IPS DF 19.7 (cell line): ENCODE measurements around the gene IST1.
"Not testable (repeated sequence)": the region's sequence is repeated elsewhere in the genome, so short reads cannot be mapped to it uniquely, and the experiment has no call there.

Experiments
- DNase-seq: peaks from one replicate; pipeline ENCODE4 v3.0.0-alpha.2; 2013; ENCODE audit warnings: low read depth, low spot score

Gene IST1

DNA sequence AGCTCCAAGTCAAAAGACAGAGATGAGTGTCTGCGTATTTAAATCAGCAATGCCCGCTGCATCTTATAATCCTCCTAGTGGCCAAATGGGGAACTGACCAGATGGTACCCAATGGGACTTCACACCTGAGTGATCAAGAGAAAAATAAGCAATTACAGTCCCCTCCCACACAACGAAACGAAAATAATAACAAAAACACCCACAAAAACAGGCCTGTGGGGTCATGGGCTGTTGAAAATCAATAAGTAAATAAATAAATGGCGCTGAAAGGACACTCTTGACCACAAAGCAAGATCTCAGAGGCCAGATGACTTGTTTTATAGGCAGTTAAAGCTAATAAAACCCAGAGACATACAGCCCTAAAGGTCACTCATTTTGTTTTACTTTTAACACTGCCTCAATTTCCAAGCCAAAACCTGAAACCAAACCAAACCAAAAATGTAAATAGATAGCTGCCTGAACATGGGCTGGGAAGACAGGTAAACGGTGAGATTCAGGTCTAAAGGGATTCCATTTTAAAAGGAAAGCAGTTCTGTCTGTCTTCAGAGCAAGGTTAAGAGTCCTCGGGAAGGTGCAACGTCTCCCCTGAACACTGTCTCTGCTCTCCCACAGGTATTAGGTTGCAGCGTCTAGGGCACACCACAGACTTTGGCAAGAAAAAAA lies 12.7 kb upstream of the IST1 start:
- DNase-seq = no peak

GRCh38 chr16:71883168-71883848 lies 12.0 kb upstream of the IST1 start:
- DNase-seq = no peak

- DNase-seq = peak; percentile 40
These were observed 11.3 kb upstream of the IST1 start, which contains the start of gene ZNF821 for GRCh38 chr16:71883849-71884638. Gene ZNF821, minus strand, starts transcription at chr16:71884182. Its CDS starts 4,236 bp downstream, at chr16:71879946.

GRCh38 chr16:71885261-71885650 lies 10.1 kb upstream of the IST1 start:
- DNase-seq = no peak

DNA sequence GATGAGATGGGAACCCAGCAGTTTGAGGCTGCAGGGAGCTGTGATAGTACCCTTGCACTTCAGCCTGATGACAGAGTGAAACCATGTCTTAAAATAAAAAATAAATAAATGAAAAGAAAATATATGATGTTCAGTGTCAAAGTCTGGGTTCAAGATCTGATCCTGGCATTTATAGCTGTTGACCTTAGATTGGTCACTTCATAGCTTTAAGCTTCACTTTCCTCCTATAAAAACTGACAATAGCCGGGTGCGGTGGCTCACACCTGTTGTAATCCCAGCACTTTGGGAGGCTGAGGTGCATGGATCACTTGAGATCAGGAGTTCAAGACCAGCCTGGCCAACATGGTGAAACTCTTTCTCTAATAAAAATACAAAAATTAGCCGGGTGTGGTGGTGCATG lies 6.2 kb upstream of the IST1 start:
- no peak for DNase-seq

- DNase-seq = no peak
These were observed 1.5 kb upstream of the IST1 start for GRCh38 chr16:71893888-71894228.

DNA sequence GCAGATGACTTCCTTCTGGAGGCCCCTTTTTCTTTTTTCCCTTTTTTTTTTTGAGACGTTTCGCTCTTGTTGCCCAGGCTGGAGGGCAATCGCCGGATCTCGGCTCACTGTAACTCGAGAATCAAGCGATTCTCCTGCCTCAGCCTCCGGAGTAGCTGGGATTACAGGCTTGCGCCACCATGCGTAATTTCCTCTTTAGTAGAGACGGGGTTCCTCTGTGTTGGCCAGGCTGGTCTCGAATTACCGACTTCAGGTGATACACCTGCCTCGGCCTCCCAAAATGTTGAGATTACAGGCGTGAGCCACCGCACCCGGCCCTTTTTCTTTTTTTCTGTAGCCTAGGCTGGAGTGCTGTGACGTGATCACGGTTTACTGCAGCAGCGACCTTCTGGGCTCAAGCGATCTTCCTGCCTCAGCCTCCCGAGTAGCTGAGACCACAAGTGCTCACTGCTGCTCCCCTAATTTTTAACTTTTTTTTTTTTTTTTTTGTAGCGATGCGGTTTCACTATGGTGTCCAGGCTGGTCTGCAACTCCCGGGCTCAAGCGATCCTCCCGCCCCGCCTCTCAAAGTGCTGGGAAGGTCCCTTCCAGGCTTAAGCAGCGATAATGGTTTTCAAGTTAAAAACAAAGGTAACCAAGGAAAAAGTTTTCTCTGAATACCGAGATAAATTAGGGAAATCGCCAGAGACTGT lies 956 bp upstream of the IST1 start:
- DNase-seq = peak; percentile 45

DNA sequence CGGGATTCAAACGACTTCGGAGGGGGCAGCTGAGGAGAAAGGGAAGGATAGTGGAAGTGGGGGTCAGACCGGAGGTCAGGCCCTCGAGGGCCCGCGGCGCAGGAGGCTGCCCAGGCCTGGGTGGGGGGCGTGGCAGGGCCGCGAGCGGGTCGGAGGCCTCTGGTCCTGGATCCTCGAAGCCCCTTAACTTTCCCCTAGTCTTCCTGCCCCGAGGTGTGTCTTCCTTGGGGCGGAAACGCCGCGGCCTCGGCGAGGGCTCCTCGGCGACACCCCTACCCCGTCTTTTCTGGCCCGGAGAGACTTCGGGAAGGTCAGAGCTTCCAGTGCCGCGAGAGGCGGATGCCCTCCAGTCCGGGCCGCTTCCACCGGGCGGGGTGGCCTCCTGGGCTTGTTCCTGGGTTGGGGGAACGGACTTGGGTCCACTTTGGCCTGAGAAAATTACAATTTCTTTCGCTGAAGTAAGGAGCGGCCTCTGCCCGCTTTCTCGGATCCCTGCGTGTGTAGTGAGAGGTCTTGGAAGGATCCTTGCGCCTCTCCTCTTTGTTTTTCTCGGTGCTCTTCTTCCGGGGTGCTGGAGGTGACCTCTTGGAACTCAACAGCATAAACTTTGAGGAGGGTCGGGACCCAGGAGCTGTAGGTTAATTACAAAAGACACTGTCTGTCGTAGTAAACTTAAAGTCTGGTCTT lies 491 bp downstream of the IST1 start:
- no peak for DNase-seq

DNA sequence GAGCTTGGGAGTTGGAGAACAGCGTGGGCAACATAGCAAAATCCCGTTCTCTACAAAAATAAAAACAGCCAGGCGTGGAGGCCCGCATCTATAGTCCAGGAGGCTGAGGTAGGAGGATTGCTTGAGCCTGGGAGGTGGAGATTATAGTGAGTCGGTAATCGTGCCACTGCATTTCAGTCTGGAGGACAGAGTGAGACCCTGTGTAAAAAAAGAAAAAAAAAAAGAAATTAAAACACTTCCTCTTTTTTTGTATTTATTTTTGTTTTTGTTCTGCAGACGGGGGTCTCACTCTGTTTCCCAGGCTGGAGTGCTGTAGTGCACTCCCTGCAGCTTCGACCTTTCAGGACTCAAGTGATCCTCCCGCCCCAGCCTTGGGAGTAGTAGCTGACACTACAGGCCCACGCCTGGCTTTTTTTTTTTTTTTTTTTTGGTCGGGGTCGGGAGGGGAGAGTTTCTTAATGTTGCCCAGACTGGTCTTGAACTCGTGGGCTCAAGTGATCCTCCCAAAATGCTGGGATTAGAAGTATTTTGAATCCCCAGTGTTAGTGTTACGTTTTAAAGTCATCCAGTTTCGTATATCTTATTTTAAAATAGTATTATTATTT lies 1.5 kb downstream of the IST1 start:
- no peak for DNase-seq

DNA sequence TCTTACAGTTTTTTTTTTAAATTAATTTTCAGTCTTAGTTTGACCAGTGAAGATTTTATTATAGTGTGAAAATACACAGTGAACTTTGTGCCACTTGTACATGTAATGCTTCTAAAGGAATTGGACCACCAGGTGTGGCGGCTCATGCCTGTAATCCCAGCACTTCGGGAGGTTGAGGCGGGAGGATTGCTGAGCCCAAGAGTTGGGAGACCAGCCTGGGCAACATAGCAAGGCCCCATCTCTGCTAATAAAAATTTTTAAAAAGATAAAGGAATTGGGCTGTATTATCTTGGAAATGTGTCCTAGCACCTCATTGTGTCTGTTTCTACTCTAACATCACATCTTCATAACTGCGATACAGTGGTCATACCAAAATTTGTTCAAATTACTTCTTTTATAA lies 3.8 kb downstream of the IST1 start:
- DNase-seq = no peak

DNA sequence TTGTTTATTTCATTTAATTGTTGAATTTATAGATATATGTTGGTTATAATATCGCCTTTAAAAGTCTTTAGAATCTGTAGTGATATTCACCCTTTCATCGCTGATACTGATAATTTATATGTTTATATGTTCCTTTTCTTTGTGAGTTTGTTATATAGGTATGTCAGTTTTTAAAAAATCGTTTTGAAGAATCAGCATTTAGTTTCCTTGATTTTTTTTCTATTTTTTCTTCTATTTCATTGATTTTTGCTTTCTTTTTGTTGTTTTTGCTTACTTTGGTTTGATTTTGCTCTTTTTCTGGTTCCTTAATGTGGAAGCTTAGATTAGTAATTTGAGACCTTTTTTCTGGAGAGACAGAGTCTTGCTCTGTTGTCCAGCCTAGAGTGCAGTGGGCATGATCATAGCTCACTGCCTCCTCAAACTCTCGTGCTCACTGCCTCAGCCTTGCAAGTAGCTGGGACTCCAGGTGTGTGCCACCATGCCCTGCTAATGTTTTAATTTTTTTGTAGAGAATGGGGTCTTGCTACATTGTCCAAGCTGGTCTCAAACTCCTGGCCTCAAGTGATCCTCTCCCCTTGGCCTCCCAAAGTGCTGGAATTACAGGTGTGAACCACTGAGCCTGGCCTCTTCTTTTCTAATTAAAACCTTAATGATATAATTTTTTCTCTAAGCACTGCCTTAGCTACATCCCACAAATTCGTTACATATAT lies 7.5 kb downstream of the IST1 start:
- DNase-seq = no peak

DNA sequence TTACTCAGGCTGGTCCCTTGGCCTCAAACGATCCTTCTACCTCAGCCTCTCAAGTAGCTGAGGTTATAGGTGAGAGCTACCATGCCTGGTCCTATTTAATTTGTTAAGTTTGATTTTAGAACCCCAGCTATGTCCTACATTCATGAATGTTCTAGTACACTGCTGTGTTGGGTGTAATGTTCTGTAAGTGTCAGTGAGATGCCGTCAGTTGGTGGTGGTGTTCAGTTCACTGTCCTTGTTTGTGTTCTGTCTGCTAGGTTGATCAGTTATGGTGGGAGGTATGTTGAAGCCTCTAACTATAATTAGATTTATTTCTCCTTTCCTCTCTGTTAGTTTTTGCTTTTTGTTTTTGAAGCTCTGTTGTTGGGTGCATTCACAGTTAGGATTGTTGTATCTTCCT lies 8.3 kb downstream of the IST1 start:
- DNase-seq = no peak

- no peak for DNase-seq
These were observed 8.9 kb downstream of the IST1 start for GRCh38 chr16:71904239-71904638.

- not testable (repeated sequence) for DNase-seq
These were observed 10.4 kb downstream of the IST1 start for GRCh38 chr16:71905765-71906164.

DNA sequence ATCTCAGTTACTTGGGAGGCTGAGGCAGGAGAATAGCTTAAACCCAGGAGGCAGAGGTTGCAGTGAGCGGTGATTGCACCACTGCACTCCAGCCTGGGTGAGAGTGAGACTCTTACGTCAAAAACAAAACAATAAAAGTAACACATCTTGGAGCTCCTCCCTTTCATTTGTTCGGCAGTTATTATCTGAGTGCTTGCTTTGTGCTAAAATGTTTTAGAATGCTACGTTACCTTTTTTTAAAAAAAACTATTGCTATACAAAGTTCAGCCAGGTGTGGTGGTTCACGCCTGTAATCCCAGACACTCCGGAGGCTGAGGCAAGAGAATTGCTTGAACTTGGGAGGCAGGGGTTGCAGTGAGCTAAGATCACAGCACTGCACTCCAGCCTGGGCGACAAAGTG lies 15.8 kb downstream of the IST1 start:
- no peak for DNase-seq

DNA sequence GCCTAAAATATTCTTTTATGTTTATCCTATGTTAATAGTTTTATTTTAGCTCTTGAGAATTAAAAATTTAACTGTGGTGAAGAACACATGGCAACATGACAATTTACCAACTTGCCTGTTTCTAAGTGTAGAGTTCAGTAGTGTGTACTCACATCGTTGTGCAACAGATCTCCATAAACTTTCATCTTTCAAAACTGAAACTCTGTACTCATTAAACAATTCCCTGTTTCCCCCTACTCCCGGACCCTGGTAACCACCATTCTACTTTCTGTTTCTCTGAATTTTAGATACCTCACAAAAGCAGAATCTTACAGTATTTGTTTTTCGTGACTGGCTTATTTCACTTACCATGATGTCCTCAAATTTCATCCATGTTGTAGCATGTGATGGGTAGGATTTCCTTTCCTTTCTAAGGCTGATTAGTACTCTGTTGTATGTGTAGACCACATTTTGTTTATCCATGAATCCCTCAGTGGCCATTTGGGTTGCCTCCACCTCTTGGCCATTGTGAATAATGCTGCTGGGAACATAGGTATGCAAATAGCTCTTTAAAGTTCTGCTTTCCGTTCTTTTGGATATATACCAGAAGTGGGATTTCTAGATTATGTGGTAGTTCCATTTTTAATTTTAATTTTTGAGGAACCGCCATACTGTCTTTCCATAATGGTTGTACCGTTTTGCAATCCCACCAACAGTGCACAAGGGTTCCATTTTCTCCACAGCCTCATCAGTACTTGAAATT lies 17.4 kb downstream of the IST1 start:
- DNase-seq = no peak

GRCh38 chr16:71914802-71915201 lies 19.5 kb downstream of the IST1 start:
- DNase-seq = no peak

- DNase-seq = no peak
These were observed 20.0 kb downstream of the IST1 start for GRCh38 chr16:71915350-71915749.

DNA sequence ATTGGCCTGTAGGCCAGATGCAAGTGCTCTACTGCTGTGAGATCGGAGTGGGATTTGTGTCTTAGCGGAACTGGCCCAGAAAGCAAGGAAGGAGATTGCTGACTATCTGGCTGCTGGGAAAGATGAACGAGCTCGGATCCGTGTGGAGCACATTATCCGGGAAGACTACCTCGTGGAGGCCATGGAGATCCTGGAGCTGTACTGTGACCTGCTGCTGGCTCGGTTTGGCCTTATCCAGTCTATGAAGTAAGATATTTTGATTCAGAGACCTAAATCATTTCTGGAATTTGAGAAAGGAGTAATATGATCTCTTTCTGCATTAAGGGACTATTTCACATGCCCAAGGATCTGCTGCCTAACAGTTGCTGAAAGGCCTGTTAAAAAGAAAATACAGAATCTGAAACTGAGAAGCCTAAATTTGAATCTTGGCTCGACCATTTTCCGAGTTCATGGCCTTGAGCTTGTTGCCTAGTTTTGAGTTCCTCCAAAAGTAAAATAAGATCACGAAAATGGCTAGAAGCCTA lies 21.1 kb downstream of the IST1 start:
- no peak for DNase-seq

DNA sequence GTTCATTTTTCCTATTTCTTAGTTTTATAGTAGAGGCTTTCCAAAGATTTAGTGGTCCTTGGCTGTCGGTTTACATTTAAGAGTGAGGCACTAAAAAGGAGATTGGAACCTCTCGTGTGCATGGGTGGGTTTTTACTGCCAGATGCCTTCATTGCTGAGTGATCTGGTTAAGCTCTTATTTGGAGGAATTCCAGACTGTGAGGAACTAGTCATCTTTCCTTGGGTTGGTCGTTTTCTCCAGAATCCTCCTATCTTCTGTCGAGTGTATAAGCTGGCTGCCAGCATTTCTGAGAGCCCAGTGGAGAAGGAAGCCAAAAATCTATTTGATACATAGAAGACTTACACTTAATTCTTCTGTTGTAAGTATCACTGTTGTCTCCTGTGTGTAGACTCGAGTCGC lies 22.6 kb downstream of the IST1 start:
- DNase-seq = no peak
